K562 (cell line): ENCODE data around the gene ITGA7. TPM values are rescaled to one million over a fixed set of nuclear protein-coding genes. Genes with fewer than 3 reads are reported as not detected.
A peak's percentile ranks its signal among the peaks of the same experiment; 100 is the strongest.

Source experiments
- ARNT ChIP-seq, 2 experiments: fragments of 450-650 bp; IDR thresholded peaks; 2 replicates each; pipeline ENCODE4 v1.6.1; 2016; ENCODE audit warnings: mild to moderate bottlenecking in 1 of 2
- ETS2 ChIP-seq: IDR thresholded peaks from 2 replicates; pipeline ENCODE4 v1.6.1; 2016; ENCODE audit warnings: borderline replicate concordance, missing genetic modification characterization, mild to moderate bottlenecking, moderate library complexity, missing compliant biosample characterization; ENCODE audit not compliant: poor library complexity, severe bottlenecking
- HCFC1 ChIP-seq: IDR thresholded peaks from 2 replicates; pipeline ENCODE4 v1.6.1; 2012; ENCODE audit warnings: low read depth, low read length, improper control_type of control experiment
- HMBOX1 ChIP-seq: sonication (generic); IDR thresholded peaks from 2 replicates; pipeline ENCODE4 v1.6.1; 2016
- MECOM ChIP-seq: fragments of 250-450 bp; sonication (Bioruptor Pico); IDR thresholded peaks from 2 replicates; pipeline ENCODE4 v1.8.0; 2022; ENCODE audit warnings: inconsistent platforms
- PATZ1 ChIP-seq: fragments of 250-450 bp; sonication (Bioruptor Pico); IDR thresholded peaks from 2 replicates; pipeline ENCODE4 v1.5.0; 2020; ENCODE audit warnings: mild to moderate bottlenecking, borderline replicate concordance
- SP1 ChIP-seq: sonication (generic); formaldehyde crosslinking; IDR thresholded peaks from 2 replicates; pipeline ENCODE4 v1.8.1; 2022; ENCODE audit warnings: mild to moderate bottlenecking, missing genetic modification reagents
- ZBTB40 ChIP-seq, 2 experiments: fragments of 450-650 bp in 1 of 2; sonication (generic) in 1 of 2; formaldehyde crosslinking in 1 of 2; IDR thresholded peaks; 2 replicates each; pipeline versions ENCODE4 v1.7.1 to v1.9.0; 2016 to 2022; ENCODE audit warnings: inconsistent platforms in 1 of 2, mild to moderate bottlenecking in 1 of 2, missing genetic modification reagents in 1 of 2
- ZFPM2 ChIP-seq: fragments of 250-450 bp; sonication (Bioruptor Pico); IDR thresholded peaks from 2 replicates; pipeline ENCODE4 v1.5.1; 2022; ENCODE audit warnings: mild to moderate bottlenecking
- ZHX1 ChIP-seq: fragments of 150-350 bp; conservative IDR thresholded peaks from 2 replicates; pipeline ENCODE4 v1.6.1; 2014; ENCODE audit warnings: low read length
- ZNF445 ChIP-seq: fragments of 250-450 bp; sonication (Bioruptor Pico); IDR thresholded peaks from 2 replicates; pipeline ENCODE4 v1.4.0; 2020; ENCODE audit warnings: low read depth, mild to moderate bottlenecking, moderate library complexity
- polyA plus RNA-seq, 8 experiments: library from polyadenylated mRNA; depleted of rRNA in 4 of 8; stranded (reverse) in 5 of 8; unstranded in 3 of 8; fragments of >200 nt; fragmentation: Nextera tagmentation in 2 of 8; fragmentation: Illumina TruSeq in 1 of 8; extraction: Ambion mirVana in 2 of 8; extraction: Trizol in 1 of 8; gene quantifications; 2 replicates each; pipeline versions ENCODE4 v1.2.1 to v1.2.3, GENCODE V29; 2011 to 2014; ENCODE audit warnings: inconsistent platforms in 1 of 8, missing spikeins in 1 of 8
- total RNA-seq, 7 experiments: library from RNA; depleted of rRNA in 6 of 7; stranded (reverse); fragments of >200 nt in 6 of 7; fragmentation: Illumina TruSeq in 2 of 7; extraction: Trizol in 2 of 7; gene quantifications; 2 replicates each; pipeline versions ENCODE4 v1.2.1 to v1.2.3, GENCODE V29; 2011 to 2021; ENCODE audit warnings: low replicate concordance in 1 of 7

ITGA7 gene
- total and polyA plus RNA-seq, 9 of the 15 experiments (the other 6 are each of a cell fraction or from before 2014, with no cell fraction given), result 0.11 to 2.3 (median 0.56) TPM; not detected in 1

- TF ChIP-seq ZBTB40 (IDR thresholded peaks at IDR 0.05) (no peak), ZBTB40 (CRISPR knock-in tag; IDR thresholded peaks at IDR 0.05) (no peak), SP1 (CRISPR knock-in tag) (0 out of 2 replicates have a peak, but pooled peaks have one; percentile 22), PATZ1 (0 out of 2 replicates have a peak, but pooled peaks have one; percentile 46), ETS2 (tag) (no peak), ZHX1 (no peak), ZNF445 (CRISPR knock-in tag) (no peak), ARNT (IDR thresholded peaks at IDR 0.05) (no peak), HCFC1 (no peak), HMBOX1 (no peak), MECOM (CRISPR knock-in tag) (no peak), ZFPM2 (CRISPR knock-in tag) (no peak)
Measured at GRCh38 chr12:55724226-55724939, 16.7 kb upstream of the ITGA7 start (continued).
